ENCODE data around the gene DOCK4.

Gene DOCK4

DNA sequence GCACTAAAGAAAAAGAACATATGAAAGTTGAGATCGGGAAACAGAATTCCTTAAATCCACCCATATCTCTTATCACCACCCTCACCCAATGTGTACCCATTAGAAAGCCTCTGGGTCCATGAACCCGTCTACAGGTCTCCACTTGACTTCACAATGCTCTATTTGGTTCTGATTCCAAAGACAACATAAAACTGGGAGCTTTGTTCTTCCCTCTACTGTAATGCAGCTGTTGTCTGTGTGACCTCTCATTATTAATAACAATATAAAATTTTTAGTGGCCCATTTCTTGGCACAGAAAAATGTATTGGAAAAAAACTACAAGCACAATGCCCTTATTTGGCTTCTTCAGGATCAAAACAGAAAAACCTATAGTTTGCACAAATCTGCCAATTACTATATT lies 30.0 kb downstream of the DOCK4 start:
- Histone ChIP-seq H3K4me1 (peaks cover 13% of the 10 kb centered on the region), H3K27me3 (no peaks in the 10 kb centered on the region), H3K36me3 (no peaks in the 10 kb centered on the region), H3K4me3 (ENCODE audit: low read depth, low read length) (no peak overlapping the region), H3K9me3 (no peaks in the 10 kb centered on the region)
- DNase-seq = no peak
- TF ChIP-seq, protein P1, sequence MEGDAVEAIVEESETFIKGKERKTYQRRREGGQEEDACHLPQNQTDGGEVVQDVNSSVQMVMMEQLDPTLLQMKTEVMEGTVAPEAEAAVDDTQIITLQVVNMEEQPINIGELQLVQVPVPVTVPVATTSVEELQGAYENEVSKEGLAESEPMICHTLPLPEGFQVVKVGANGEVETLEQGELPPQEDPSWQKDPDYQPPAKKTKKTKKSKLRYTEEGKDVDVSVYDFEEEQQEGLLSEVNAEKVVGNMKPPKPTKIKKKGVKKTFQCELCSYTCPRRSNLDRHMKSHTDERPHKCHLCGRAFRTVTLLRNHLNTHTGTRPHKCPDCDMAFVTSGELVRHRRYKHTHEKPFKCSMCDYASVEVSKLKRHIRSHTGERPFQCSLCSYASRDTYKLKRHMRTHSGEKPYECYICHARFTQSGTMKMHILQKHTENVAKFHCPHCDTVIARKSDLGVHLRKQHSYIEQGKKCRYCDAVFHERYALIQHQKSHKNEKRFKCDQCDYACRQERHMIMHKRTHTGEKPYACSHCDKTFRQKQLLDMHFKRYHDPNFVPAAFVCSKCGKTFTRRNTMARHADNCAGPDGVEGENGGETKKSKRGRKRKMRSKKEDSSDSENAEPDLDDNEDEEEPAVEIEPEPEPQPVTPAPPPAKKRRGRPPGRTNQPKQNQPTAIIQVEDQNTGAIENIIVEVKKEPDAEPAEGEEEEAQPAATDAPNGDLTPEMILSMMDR (IDR thresholded peaks at IDR 0.05; ENCODE audit: low read depth, low read length) = no peak

DNA sequence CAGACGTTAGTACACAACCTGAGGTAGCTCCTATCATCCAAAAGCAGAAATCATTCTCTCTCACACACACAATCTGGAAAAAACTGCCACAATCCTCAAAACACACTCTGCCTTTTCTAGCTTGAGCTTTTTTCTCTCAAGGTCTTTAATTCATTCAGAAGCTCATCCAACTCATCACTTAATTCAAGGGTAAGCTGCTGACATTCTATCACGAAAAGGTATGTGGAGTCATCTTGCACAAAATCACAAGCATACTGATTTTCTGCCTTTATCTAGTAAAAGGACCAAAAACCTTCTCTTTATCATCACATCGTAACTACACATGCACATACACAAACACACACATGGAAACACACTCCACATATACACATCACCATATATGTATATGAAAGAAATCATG lies 32.0 kb downstream of the DOCK4 start:
- TF ChIP-seq, protein P1 (IDR thresholded peaks at IDR 0.05; ENCODE audit: low read depth, low read length) = no peak
- H3K9me3 ChIP-seq = no peaks in the 10 kb centered on the region
- no peaks in the 10 kb centered on the region for H3K36me3 ChIP-seq
- H3K4me1 ChIP-seq = peaks cover 13% of the 10 kb centered on the region
- DNase-seq = no peak
- H3K4me3 ChIP-seq (ENCODE audit: low read depth, low read length) = no peak overlapping the region
- no peaks in the 10 kb centered on the region for H3K27me3 ChIP-seq

DNA sequence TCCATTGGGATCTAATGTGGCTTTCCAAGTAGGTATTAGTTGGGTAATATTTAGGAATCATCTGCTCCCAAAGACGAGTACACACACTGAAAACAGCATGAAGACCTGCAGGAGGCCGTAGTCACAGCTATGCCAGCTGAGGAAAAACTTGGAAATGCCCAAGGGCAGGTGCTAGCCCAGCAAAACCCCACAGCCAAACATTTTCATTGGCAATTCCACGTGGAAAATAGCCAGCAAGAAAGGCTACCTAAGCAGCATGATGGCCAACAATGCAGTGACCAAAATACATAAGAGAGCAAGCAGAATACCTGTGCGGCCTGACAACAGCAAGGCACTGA lies 32.7 kb downstream of the DOCK4 start:
- Histone ChIP-seq H3K36me3 (no peaks in the 10 kb centered on the region), H3K4me1 (peaks cover 13% of the 10 kb centered on the region), H3K4me3 (ENCODE audit: low read depth, low read length) (no peak overlapping the region), H3K9me3 (no peaks in the 10 kb centered on the region), H3K27me3 (no peaks in the 10 kb centered on the region)
- no peak for DNase-seq
- TF ChIP-seq, protein P1 (IDR thresholded peaks at IDR 0.05; ENCODE audit: low read depth, low read length) = no peak

DNA sequence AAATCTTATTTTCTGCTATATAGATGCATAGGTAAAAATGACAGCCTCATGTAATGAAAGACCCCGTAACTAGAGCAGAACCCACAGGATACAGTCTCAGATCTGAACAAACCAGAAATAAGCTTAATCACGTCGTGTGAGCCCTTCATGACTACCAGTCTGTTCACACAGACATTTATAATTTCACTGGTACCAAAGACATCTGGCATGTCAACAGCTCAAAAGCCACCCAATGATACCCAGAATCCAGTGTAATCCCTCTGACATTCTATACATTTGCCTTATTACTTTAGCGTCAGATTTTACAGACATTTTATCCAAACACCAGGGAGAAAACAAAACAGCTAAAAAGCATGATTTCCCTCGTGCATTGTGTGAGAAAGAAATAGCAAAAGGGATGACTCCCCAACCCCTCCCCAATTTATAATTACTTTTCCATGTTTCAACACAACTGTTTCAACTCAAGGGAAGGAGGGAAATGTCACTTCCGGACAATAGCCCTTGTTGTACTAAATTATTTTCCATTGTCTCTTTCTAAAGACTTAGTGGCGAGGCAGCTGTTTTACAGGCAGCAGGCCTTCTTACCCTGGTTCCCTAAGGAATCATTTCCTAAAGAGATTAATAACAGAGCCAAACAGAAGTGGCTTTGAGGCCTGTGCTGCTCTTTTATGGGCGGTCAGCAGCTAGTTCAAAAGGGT lies 33.2 kb downstream of the DOCK4 start:
- TF ChIP-seq, protein P1 (IDR thresholded peaks at IDR 0.05; ENCODE audit: low read depth, low read length) = no peak
- peak; percentile 45 for DNase-seq

DNA sequence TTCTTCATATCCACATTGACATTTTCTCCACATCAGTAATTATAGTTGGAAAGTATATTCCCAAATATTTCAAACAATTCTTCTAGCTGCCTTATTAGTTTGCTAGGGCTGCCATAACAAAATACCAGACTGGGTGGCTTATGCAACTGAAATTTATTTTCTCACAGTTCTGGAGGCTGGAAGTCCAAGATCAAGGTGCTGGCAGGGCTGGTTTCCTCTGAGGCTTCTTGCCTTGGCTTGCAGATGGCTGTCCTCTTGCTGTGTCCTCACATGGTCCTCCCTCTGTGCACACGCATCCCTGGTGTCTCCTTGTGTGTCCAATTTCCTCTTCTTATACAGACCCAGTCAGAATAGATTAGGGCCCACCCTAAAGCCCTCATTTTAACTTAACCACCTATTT lies 34.5 kb downstream of the DOCK4 start:
- H3K36me3 ChIP-seq = no peaks in the 10 kb centered on the region

More for the DNA sequence above, 33.2 kb downstream of the DOCK4 start:
- Histone ChIP-seq H3K36me3 (no peaks in the 10 kb centered on the region), H3K27me3 (no peaks in the 10 kb centered on the region), H3K9me3 (no peaks in the 10 kb centered on the region), H3K4me1 (peaks cover 13% of the 10 kb centered on the region), H3K4me3 (ENCODE audit: low read depth, low read length) (peak overlapping the region; percentile 3; the same call in 1 of the 2 replicates)

DNA sequence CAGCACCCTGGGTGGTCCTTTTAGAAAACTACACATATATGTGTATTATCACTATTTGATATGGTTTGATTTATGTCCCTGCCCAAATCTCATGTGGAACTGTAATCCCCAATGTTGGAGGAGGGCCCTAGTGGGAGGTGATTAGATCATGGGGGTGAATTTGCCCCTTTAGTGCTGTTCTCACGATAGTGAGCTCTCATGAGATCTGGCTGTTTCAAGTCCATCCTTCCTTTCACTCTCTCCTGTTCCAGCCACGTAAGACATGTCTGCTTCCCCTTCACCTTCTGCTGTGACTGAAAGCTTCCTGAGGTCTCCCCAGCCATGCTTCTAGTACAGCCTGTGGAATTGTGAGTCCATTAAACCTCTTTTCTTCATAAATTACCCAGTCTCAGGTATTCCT lies 37.3 kb downstream of the DOCK4 start:
- no peak overlapping the region for H3K4me3 ChIP-seq (ENCODE audit: low read depth, low read length)
- no peak for DNase-seq
- TF ChIP-seq, protein P1 (IDR thresholded peaks at IDR 0.05; ENCODE audit: low read depth, low read length) = no peak

More for the DNA sequence above, 34.5 kb downstream of the DOCK4 start:
- TF ChIP-seq, protein P1 (IDR thresholded peaks at IDR 0.05; ENCODE audit: low read depth, low read length) = no peak
- Histone ChIP-seq H3K9me3 (no peaks in the 10 kb centered on the region), H3K4me1 (peaks cover 13% of the 10 kb centered on the region), H3K27me3 (no peaks in the 10 kb centered on the region), H3K4me3 (ENCODE audit: low read depth, low read length) (no peak overlapping the region)
- no peak for DNase-seq

More for the DNA sequence above, 37.3 kb downstream of the DOCK4 start:
- Histone ChIP-seq H3K36me3 (no peaks in the 10 kb centered on the region), H3K4me1 (peaks cover 16% of the 10 kb centered on the region), H3K9me3 (no peaks in the 10 kb centered on the region), H3K27me3 (no peaks in the 10 kb centered on the region)

Data from BE2C (cell line).